Esophagus squamous epithelium (tissue), 5 donors: ENCODE measurements around the gene RORC. TPM values are rescaled to one million over a fixed set of nuclear protein-coding genes. Genes with fewer than 3 reads are reported as not detected.

Experiments used
- DNase-seq: peaks from one replicate; lab custom pipeline; 2025; lab: John Stamatoyannopoulos, UW
- H3K27ac ChIP-seq, 4 donors: fragments of 200-600 bp; sonication (generic); one replicate each; pipeline ENCODE4 v1.5.1; 2016 to 2019; ENCODE audit warnings: mild to moderate bottlenecking in 1 of 4
- H3K27me3 ChIP-seq, 4 donors: fragments of 200-600 bp; sonication (generic); 1 replicate in 3 of 4; 2 replicates in 1 of 4; pipeline versions ENCODE4 v1.5.1 to v1.6.0; 2017 to 2021; ENCODE audit warnings: antibody characterized with exemption in 1 of 4
- H3K36me3 ChIP-seq, 3 donors: fragments of 200-600 bp; sonication (generic); one replicate each; pipeline ENCODE4 v1.5.1; 2016 to 2019
- H3K4me1 ChIP-seq, 3 donors: fragments of 200-600 bp; sonication (generic); one replicate each; pipeline ENCODE4 v1.5.1; 2017 to 2019
- H3K4me3 ChIP-seq, 4 donors: fragments of 200-600 bp; sonication (generic); 1 replicate in 3 of 4; 2 replicates in 1 of 4; pipeline ENCODE4 v1.5.1; 2016 to 2019; ENCODE audit warnings: mild to moderate bottlenecking in 2 of 4, moderate library complexity in 1 of 4
- H3K9me3 ChIP-seq, 3 donors: fragments of 200-600 bp; sonication (generic); one replicate each; pipeline ENCODE4 v1.5.1; 2016 to 2019
- POLR2A ChIP-seq, 4 donors: fragments of 450-650 bp; IDR thresholded peaks; one replicate each; pipeline ENCODE4 v1.6.1; 2017; ENCODE audit warnings: antibody characterized with exemption in 4 of 4, mild to moderate bottlenecking in 4 of 4, moderate library complexity in 3 of 4
- WGBS, 2 donors: methylation state at CpG; one replicate each; pipeline ENCODE4 v1.1.5; 2018; 5-methylcytosine and 5-hydroxymethylcytosine counted together
- intact Hi-C: fragments of 100-400 bp; cut with DNase I; formaldehyde crosslinking; loops from one replicate; pipeline ENCODE4 v1.15.0; 2022
- total RNA-seq, 4 donors: library from RNA; depleted of rRNA; stranded (reverse); fragments of >200 nt; gene quantifications; one replicate each; pipeline ENCODE4 v1.1.0, GENCODE V29; 2016
- TF ChIP-seq, protein P1 (sequence below), 6 experiments: fragments of 450-650 bp in 4 of 6; fragments of 200-600 bp in 2 of 6; sonication (generic) in 2 of 6; IDR thresholded peaks; one replicate each; pipeline ENCODE4 v1.5.1; 2016 to 2019; ENCODE audit warnings: antibody characterized with exemption in 6 of 6, mild to moderate bottlenecking in 4 of 6, moderate library complexity in 4 of 6
- donor health status: DM: yes; HTN: yes; CAD: no.

The RORC gene
- total RNA-seq, 4 donors from 2014 or later: 0.75 to 11.5 (median 5.3) TPM

DNA sequence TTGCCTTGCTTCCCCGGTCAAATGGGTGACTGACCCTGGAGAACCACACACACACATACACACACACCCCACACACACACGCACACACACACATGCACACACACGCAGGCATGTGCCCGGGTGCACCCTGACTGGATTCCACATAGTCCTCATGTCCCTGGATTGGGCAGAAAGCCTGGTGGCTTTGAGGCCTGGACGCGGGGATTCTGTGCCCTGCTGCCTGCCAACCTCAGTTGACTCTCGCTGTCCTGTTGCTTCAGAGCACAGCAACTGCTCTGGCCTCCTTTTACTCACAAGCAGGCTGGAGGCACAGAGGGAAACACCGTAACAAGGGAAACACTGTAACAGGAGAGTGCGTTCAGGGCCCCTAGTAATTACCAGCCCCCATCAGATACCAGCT, 6.4 kb downstream of the RORC start:
- peaks cover 0 to 36% (median 13%) of the 10 kb centered on the region in 3 donors for H3K4me1 ChIP-seq
- H3K27ac ChIP-seq: no peak overlapping the region
- H3K4me3 ChIP-seq: peak overlapping the region in 1 of 4 donors; percentile 9
- intact Hi-C loops: no loop called here
- peaks cover 0 to 12% (median 0%) of the 10 kb centered on the region in 4 donors for H3K27me3 ChIP-seq
- WGBS, 2 donors: 68 to 91% methylated on average over 4 to 7 of the region's 9 CpGs
- DNase-seq: no peak
- H3K9me3 ChIP-seq: no peaks in the 10 kb centered on the region
- no peak for TF ChIP-seq POLR2A (IDR thresholded peaks at IDR 0.05)
- TF ChIP-seq, protein P1, sequence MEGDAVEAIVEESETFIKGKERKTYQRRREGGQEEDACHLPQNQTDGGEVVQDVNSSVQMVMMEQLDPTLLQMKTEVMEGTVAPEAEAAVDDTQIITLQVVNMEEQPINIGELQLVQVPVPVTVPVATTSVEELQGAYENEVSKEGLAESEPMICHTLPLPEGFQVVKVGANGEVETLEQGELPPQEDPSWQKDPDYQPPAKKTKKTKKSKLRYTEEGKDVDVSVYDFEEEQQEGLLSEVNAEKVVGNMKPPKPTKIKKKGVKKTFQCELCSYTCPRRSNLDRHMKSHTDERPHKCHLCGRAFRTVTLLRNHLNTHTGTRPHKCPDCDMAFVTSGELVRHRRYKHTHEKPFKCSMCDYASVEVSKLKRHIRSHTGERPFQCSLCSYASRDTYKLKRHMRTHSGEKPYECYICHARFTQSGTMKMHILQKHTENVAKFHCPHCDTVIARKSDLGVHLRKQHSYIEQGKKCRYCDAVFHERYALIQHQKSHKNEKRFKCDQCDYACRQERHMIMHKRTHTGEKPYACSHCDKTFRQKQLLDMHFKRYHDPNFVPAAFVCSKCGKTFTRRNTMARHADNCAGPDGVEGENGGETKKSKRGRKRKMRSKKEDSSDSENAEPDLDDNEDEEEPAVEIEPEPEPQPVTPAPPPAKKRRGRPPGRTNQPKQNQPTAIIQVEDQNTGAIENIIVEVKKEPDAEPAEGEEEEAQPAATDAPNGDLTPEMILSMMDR (IDR thresholded peaks at IDR 0.05): no peak
- H3K36me3 ChIP-seq: no peaks in the 10 kb centered on the region

GRCh38 chr1:151823175-151823574, 8.4 kb downstream of the RORC start:
- WGBS, 2 donors: 63 to 80% methylated on average over 6 to 8 of the region's 8 CpGs

GRCh38 chr1:151822404-151822803, 9.2 kb downstream of the RORC start:
- H3K9me3 ChIP-seq: no peaks in the 10 kb centered on the region
- H3K4me3 ChIP-seq: peak overlapping the region in 1 of 4 donors; percentile 21
- H3K27me3 ChIP-seq: peaks cover 0 to 12% (median 0%) of the 10 kb centered on the region in 4 donors
- TF ChIP-seq, protein P1 (IDR thresholded peaks at IDR 0.05): no peak
- no peak for TF ChIP-seq POLR2A (IDR thresholded peaks at IDR 0.05)
- H3K36me3 ChIP-seq: no peaks in the 10 kb centered on the region
- peak overlapping the region in 1 of 4 donors; percentile 44 for H3K27ac ChIP-seq
- intact Hi-C loops: no loop called here
- WGBS, 2 donors: 41 to 46% methylated on average over 5 to 6 of the region's 7 CpGs
- peaks cover 0 to 24% (median 19%) of the 10 kb centered on the region in 3 donors for H3K4me1 ChIP-seq
- no peak for DNase-seq

More at GRCh38 chr1:151823175-151823574, 8.4 kb downstream of the RORC start:
- Histone ChIP-seq H3K27ac (no peak overlapping the region), H3K36me3 (no peaks in the 10 kb centered on the region), H3K4me1 (peaks cover 0 to 21% (median 16%) of the 10 kb centered on the region in 3 donors), H3K27me3 (peaks cover 0 to 12% (median 0%) of the 10 kb centered on the region in 4 donors), H3K9me3 (no peaks in the 10 kb centered on the region), H3K4me3 (no peak overlapping the region)
- intact Hi-C loops: no loop called here
- no peak for DNase-seq
- TF ChIP-seq, protein P1 (IDR thresholded peaks at IDR 0.05): no peak
- no peak for TF ChIP-seq POLR2A (IDR thresholded peaks at IDR 0.05)

- Histone ChIP-seq H3K36me3 (no peaks in the 10 kb centered on the region), H3K9me3 (no peaks in the 10 kb centered on the region), H3K27me3 (peaks cover 0 to 10% (median 0%) of the 10 kb centered on the region in 4 donors), H3K4me3 (no peak overlapping the region), H3K27ac (no peak overlapping the region), H3K4me1 (peaks cover 0 to 38% (median 26%) of the 10 kb centered on the region in 3 donors)
- 20 to 40% methylated on average over 1 to 2 of the region's 2 CpGs for WGBS, 2 donors
- DNase-seq: no peak
- TF ChIP-seq POLR2A (IDR thresholded peaks at IDR 0.05): no peak
- TF ChIP-seq, protein P1 (IDR thresholded peaks at IDR 0.05): no peak
- intact Hi-C loops: no loop called here
Measured at GRCh38 chr1:151820940-151821339, 10.7 kb downstream of the RORC start.

DNA sequence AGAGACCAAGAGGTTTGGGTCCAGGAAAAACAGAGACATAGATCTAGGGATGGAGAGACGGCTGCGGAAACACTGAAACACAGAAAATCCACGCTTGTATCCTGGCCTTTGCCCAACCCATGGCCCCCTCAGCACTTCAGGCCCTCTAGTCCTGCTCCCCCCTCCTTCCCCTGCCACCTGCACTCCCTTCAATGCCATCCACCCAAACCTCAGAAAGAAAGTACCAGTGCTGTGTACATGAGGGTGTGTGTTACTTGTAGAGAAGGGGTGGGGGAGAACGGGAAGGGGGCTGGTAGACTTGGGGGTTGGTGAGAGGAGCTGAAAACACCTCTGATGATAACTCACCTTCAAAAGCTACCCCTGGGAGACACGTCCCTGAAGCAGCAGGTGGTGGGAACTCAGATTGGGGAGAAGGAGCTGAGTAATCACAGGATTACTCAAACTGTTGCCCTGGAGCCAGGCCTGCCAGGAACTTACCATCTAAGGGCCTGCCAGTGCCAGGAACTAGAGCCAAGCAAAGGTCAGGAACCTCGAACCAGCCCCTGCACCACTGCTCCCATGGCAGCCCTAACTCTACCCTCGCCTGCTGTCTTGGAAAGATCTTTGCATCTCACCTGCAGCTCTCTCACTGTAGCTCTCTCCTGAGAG, 11.5 kb downstream of the RORC start:
- no peak overlapping the region for H3K4me3 ChIP-seq
- H3K9me3 ChIP-seq: no peaks in the 10 kb centered on the region
- peaks cover 0 to 5% (median 0%) of the 10 kb centered on the region in 4 donors for H3K27me3 ChIP-seq
- 32 to 57% methylated on average over 4 to 6 of the region's 7 CpGs for WGBS, 2 donors
- H3K36me3 ChIP-seq: peaks cover 0 to under 1% (median 0%) of the 10 kb centered on the region in 3 donors
- H3K4me1 ChIP-seq: peaks cover 0 to 41% (median 26%) of the 10 kb centered on the region in 3 donors
- TF ChIP-seq POLR2A (IDR thresholded peaks at IDR 0.05): no peak
- no peak overlapping the region for H3K27ac ChIP-seq
- intact Hi-C loops: no loop called here
- no peak for DNase-seq
